Activated CD4-positive, alpha-beta T cell treated with anti-CD3 and anti-CD28 coated beads, Interleukin-2, amount 50 U/mL, for 24 hours (primary cell): Measurements from ENCODE around the gene ADD3.
A peak's percentile ranks its signal among the peaks of the same experiment; 100 is the strongest.

Source experiments
- DNase-seq, 2 donors: peaks; one replicate each; pipeline ENCODE4 v3.0.0-alpha.2; 2020; ENCODE audit warnings: low read depth in 1 of 2, low spot score in 1 of 2

Gene ADD3, protein sequence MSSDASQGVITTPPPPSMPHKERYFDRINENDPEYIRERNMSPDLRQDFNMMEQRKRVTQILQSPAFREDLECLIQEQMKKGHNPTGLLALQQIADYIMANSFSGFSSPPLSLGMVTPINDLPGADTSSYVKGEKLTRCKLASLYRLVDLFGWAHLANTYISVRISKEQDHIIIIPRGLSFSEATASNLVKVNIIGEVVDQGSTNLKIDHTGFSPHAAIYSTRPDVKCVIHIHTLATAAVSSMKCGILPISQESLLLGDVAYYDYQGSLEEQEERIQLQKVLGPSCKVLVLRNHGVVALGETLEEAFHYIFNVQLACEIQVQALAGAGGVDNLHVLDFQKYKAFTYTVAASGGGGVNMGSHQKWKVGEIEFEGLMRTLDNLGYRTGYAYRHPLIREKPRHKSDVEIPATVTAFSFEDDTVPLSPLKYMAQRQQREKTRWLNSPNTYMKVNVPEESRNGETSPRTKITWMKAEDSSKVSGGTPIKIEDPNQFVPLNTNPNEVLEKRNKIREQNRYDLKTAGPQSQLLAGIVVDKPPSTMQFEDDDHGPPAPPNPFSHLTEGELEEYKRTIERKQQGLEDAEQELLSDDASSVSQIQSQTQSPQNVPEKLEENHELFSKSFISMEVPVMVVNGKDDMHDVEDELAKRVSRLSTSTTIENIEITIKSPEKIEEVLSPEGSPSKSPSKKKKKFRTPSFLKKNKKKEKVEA

DNA sequence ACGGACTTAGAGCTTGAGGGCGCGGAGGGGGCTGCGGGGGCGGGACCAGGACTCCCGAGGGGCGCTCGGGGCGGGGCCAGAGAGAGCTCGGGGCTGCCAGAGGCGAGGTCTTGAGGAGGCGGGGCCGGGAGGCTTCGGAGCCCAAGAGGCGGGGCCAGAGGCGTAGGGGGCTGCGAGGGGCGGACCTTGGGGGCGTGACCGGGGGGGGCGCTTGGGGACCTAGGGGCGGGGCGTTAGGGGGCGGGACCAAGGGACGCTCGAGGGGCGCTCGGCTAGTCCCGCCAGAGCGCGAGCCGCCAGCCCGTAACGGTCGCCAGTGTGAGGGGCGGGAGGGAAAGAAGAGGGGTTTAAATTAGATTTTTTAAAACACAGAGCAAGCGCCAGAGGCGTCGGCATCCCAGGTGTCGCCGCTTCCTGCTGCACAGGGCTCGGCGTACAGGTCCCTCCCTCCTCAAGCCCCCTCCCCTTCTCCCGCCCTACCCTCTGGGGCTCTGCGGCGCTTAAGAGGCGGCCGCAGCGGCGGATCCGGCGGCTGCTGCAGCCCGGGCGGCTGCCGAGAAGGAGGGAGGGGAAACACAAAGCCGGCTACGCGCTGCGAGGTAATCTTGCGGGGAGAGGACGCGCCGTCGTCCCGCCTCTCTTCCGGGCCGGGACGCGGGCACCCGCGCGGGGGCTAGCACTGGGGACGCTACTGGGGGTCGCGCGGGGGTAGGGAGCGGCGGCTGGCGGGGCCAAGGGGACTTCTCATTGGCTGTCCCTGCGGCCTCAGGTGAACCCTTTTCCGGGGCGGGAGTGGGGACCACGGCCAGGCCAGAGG lies at the start of gene ADD3:
Gene ADD3, plus strand, starts transcription at position 284 of the 817 bp plus-strand sequence. CDS start 92,670 bp downstream, outside the sequence.
- DNase-seq = peak; percentile 73 to 84

GRCh38 chr10:109958059-109958458 lies 49.7 kb upstream of the ADD3 start:
- no peak for DNase-seq

DNA sequence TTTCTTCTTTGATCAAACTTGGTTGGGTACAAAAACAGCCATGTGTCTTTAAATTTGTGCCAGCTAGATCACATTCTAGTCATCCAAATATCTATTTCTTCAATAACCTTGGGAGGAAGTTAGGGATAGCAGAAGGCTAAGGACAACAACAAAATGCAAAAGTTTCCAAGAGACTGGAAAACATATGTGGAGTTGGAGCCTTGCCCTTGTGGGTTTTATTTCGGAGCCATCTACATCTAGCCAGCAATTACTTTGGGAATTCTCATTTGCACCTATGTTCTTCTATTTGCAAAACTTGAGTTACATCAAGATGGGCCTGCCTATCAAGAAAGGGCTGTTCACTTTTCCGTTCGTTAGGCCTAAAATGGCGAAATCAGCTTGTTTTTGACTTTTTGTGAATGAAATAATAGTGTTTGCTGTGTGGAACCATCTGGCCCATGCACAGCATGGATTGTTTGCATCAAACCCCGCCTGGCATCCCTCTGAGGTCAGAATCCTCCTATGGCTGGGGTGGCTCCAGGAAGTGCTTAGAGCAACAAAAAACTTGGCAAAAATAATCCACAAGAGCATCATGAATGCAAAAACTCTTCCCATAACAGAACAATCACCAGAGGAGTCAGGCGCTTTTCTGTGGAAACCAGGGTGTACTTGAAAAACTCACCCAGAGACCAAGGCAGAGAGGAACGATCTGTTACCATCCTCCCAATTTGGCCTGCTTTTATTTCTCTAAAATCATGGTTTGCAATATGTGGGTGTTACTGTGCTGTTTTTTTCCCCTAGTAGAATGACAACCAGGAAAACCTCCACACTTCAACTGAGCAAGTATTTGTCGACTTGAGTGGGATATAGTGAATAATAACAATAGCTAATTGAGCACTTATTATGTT lies 48.3 kb upstream of the ADD3 start:
- DNase-seq = no peak

DNA sequence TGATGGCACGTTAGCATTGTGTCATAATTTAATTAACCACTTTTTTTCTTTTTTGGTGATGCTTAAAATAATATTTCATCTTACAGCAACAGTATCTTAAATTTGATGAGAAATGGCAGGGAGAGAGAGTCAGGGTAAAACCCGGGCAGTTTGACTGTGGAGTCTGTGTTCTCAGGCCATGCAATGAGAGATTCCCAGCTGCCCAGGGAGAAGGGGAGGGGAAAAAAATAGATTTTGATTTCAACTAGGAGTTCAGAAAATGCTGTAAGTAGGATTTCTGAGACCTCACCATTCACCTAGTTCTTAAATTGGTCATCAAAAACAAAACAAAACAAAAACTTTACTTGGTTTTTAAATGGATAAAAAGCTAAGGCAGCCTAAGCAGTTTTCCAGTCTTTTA lies 47.1 kb upstream of the ADD3 start:
- DNase-seq = no peak

GRCh38 chr10:109961174-109962001 lies 46.4 kb upstream of the ADD3 start:
- DNase-seq = no peak

DNA sequence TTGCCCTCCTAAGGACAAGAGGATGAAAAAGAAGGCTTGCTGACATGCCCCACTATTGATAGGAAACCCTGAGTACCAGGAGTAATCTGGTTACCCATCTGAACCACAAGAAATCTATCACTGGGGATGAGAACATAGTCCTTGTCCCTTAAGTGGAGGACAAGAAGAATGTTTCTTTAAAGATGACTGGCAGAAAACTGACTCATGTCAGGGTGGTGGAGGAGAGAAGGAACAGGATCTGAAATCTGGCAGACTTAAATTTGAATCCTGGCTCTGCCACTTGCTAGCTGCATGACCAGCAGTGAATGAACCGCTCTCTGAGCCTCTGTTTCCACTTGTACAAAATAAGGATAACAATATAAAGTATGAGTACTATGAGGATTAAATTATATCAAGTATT lies 45.5 kb upstream of the ADD3 start:
- DNase-seq = no peak

GRCh38 chr10:109963439-109963838 lies 44.3 kb upstream of the ADD3 start:
- DNase-seq = no peak

GRCh38 chr10:109964318-109964717 lies 43.5 kb upstream of the ADD3 start:
- DNase-seq = no peak

GRCh38 chr10:109966961-109967738 lies 40.6 kb upstream of the ADD3 start:
- no peak for DNase-seq

GRCh38 chr10:109967739-109968088 lies 40.1 kb upstream of the ADD3 start:
- DNase-seq = no peak

DNA sequence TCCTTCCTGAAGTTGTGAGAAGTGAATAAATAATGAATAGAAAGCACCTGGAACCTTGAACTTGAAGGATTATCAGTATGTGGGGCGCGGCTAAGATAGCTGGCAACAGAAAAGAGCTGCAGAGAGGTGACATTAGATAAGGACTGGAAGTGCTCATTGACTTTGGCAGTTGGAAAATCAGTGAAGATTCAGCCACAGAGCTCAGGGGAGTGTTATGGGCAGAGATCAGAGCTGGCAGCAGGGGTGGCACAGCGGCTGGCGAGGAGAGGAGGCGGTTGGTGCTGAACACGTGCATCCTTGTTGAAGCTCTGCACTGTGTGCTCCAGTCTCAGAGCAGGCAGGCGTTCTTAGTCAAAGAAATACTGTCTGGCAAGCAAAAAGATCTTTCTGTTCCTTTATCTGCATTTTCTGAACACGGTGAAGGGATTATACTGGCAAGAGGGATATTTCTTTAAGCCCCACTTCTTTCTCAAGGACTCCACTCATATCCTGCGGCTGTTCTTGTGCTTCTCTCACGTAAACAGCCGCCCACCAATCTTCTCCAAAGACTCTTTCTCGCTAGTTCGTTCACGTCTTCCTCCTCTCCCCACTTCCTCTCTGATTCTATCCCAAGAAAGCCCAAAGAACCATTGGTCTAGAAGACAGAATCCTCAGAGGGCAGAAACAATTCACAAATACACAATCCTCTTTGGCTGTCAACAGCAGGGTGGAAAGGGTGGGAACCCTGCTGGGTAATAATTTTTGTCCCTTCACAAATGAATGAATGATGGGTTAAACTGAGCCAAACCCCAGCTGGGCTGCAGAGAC lies 38.6 kb upstream of the ADD3 start:
- DNase-seq = no peak

GRCh38 chr10:109969760-109970346 lies 37.9 kb upstream of the ADD3 start:
- no peak for DNase-seq

GRCh38 chr10:109971634-109972033 lies 36.1 kb upstream of the ADD3 start:
- DNase-seq = no peak

DNA sequence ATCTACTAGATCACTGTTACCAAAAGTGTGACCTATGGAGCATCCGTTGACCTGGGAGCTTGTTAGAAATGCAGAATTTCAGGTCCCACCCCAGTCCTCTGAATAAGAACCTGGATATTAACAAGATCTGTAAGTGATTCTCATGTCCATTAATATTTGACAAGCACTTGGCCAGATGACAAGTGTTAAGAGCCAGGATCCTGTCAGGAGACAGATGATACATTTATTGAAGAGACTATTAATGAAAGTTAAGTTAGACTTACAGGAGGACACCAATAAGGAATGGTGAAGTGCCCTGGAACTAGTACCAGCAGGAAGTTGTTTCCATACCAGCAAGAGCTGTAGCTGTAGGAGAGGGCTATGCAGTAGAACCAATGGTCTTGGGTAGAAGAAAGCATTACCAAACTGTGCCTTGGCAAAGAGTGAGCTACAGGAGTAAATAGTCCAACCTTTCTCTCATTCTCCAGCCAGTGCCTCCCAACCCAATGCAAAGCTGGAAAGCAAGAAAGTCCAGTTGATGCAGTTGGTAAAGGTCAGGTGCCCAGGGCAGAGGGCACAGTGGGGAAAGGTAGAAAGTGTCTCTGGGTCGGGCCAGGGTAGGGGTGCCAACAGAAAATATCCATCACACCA lies 35.3 kb upstream of the ADD3 start:
- DNase-seq = no peak

DNA sequence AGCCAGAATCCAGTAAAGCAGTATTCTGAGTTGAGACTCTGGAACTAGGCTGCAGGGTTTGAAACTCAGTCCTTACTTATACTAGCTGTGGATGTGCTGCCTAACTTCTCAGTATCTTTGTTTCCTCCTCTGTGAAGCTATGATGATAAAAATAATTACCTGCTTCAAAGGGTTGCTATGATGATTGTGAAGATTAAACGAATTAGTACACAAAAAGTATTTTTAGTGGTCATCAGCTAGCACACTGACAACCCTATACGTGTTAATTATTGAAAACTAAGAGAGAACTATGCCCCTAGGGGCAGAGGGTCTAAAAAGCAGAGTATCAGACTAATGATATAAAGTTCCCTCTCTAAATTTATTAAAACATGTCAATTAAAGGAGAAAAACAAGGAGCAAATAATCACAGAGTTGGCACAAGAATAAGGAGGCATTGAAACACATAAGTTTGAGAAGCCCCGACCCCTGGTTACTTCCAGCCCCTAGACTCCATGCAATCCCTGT lies 34.4 kb upstream of the ADD3 start:
- DNase-seq = no peak

- DNase-seq = no peak
Measured at GRCh38 chr10:109974504-109975191, 33.1 kb upstream of the ADD3 start.
